Panc1 (cell line): ENCODE results near the gene RNASEH2A.

Experiments used
- SIN3A ChIP-seq: IDR thresholded peaks from 2 replicates; pipeline ENCODE4 v1.6.1; 2012; ENCODE audit warnings: low read depth, mild to moderate bottlenecking, low read length, moderate library complexity, borderline replicate concordance; ENCODE audit not compliant: insufficient read depth
- TCF7L2 ChIP-seq: IDR thresholded peaks from 2 replicates; pipeline ENCODE4 v1.6.1; 2011; ENCODE audit warnings: mild to moderate bottlenecking, low read depth, low read length, inconsistent platforms
- TF ChIP-seq, protein P1 (sequence below): fragments of 450-650 bp; IDR thresholded peaks from 2 replicates; pipeline ENCODE4 v1.5.1; 2017; ENCODE audit warnings: mild to moderate bottlenecking

GRCh38 chr19:12794196-12794941 is 12.0 kb upstream of the RNASEH2A start:
- TF ChIP-seq, protein P1, sequence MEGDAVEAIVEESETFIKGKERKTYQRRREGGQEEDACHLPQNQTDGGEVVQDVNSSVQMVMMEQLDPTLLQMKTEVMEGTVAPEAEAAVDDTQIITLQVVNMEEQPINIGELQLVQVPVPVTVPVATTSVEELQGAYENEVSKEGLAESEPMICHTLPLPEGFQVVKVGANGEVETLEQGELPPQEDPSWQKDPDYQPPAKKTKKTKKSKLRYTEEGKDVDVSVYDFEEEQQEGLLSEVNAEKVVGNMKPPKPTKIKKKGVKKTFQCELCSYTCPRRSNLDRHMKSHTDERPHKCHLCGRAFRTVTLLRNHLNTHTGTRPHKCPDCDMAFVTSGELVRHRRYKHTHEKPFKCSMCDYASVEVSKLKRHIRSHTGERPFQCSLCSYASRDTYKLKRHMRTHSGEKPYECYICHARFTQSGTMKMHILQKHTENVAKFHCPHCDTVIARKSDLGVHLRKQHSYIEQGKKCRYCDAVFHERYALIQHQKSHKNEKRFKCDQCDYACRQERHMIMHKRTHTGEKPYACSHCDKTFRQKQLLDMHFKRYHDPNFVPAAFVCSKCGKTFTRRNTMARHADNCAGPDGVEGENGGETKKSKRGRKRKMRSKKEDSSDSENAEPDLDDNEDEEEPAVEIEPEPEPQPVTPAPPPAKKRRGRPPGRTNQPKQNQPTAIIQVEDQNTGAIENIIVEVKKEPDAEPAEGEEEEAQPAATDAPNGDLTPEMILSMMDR, result no peak
- TF ChIP-seq SIN3A (no peak), TCF7L2 (no peak)
